HepG2 (cell line): Measurements from ENCODE around the gene PEMT. TPM values are rescaled to one million over a fixed set of nuclear protein-coding genes. Genes with fewer than 3 reads are reported as not detected.

Source experiments
- ATAC-seq: fragments of 200-7000 bp; cut with Tn5 transposase; 3 replicates; pipeline ENCODE4 v1.9.1; 2020; ENCODE audit warnings: mild to moderate bottlenecking, moderate library complexity
- BruUV-seq: library from RNA; stranded (reverse); fragments of 400-500 nt; replicated peaks from 2 replicates; lab custom pipeline; 2021; lab: Mats Ljungman, UMichigan
- CTCF ChIA-PET: fragments of 300-600 bp; formaldehyde crosslinking; extraction: SDS; loops from one replicate; lab custom pipeline; 2021; ENCODE audit warnings: low total read pairs, inconsistent platforms, low intra/inter-chr PET ratio; lab: Yijun Ruan, JAX
- POLR2A ChIA-PET: fragments of 350-600 bp; sonication (Branson Sonifier 250); formaldehyde crosslinking; loops from one replicate; lab custom pipeline; 2020; ENCODE audit warnings: antibody characterized with exemption, inconsistent platforms; lab: Yijun Ruan, JAX
- DNase-seq: peaks from one replicate; pipeline ENCODE4 v3.0.0-alpha.2; 2015; ENCODE audit warnings: low spot score
- FAIRE-seq: peaks from 3 replicates; lab custom pipeline; 2011; peaks lifted over from hg19 to GRCh38; lab: Jason Lieb, UNC
- H2AFZ ChIP-seq: one replicate; pipeline ENCODE4 v1.6.1; 2011; ENCODE audit warnings: low read length, inconsistent platforms
- H3K27ac ChIP-seq: fragments of 300-600 bp; 3 replicates; pipeline ENCODE4 v1.8.0; 2011; ENCODE audit warnings: mixed run types, mild to moderate bottlenecking, mixed read lengths, low read length, inconsistent platforms; ENCODE audit not compliant: insufficient read depth; ENCODE audit errors: extremely low read length
- H3K27me3 ChIP-seq, 2 experiments: fragments of 200-600 bp in 1 of 2; 2 replicates in 1 of 2; 3 replicates in 1 of 2; pipeline versions ENCODE4 v1.6.0 to v1.8.0; 2011; ENCODE audit warnings: low read length in 2 of 2, mild to moderate bottlenecking in 2 of 2, moderate library complexity in 2 of 2, inconsistent platforms in 1 of 2; ENCODE audit not compliant: insufficient read depth in 2 of 2, control insufficient read depth in 1 of 2
- H3K36me3 ChIP-seq, 2 experiments: fragments of 200-600 bp in 1 of 2; replicated peaks in 1 of 2; 2 replicates in 1 of 2; 3 replicates in 1 of 2; pipeline versions ENCODE4 v1.5.1 to v1.8.0; 2011; ENCODE audit warnings: low read length in 2 of 2, inconsistent platforms in 1 of 2; ENCODE audit not compliant: insufficient read depth in 2 of 2, control insufficient read depth in 1 of 2
- H3K4me1 ChIP-seq: 2 replicates; pipeline ENCODE4 v1.5.1; 2012; ENCODE audit warnings: low read length, inconsistent platforms; ENCODE audit not compliant: insufficient read depth
- H3K4me2 ChIP-seq: 2 replicates; pipeline ENCODE4 v1.6.0; 2011; ENCODE audit warnings: low read depth, low read length, inconsistent platforms
- H3K4me3 ChIP-seq, 3 experiments: fragments of 200-600 bp in 1 of 3; sonication (generic), shearing (Covaris generic) in 1 of 3; replicated peaks in 1 of 3; 2 replicates each; pipeline ENCODE4 v1.5.1; 2011 to 2016; ENCODE audit warnings: low read length in 3 of 3, inconsistent platforms in 2 of 3, low read depth in 2 of 3, mild to moderate bottlenecking in 2 of 3, control low read depth in 1 of 3, mixed read lengths in 1 of 3; ENCODE audit not compliant: insufficient read depth in 1 of 3
- H3K79me2 ChIP-seq: one replicate; pipeline ENCODE4 v1.6.1; 2011; ENCODE audit warnings: low read length, inconsistent platforms; ENCODE audit not compliant: insufficient read depth
- H3K9ac ChIP-seq: 2 replicates; pipeline ENCODE4 v1.6.0; 2011; ENCODE audit warnings: mild to moderate bottlenecking, low read depth, low read length, inconsistent platforms; ENCODE audit not compliant: insufficient read depth
- H3K9me3 ChIP-seq: 2 replicates; pipeline ENCODE4 v1.5.1; 2012; ENCODE audit warnings: mild to moderate bottlenecking, low read length
- H4K20me1 ChIP-seq: 2 replicates; pipeline ENCODE4 v1.6.0; 2011; ENCODE audit warnings: inconsistent platforms, mild to moderate bottlenecking, low read length, moderate library complexity; ENCODE audit not compliant: insufficient read depth
- ELF4 ChIP-seq: sonication (generic); formaldehyde crosslinking; IDR thresholded peaks from 2 replicates; pipeline ENCODE4 v1.5.0; 2020; ENCODE audit warnings: missing genetic modification reagents, mild to moderate bottlenecking, moderate library complexity, borderline replicate concordance
- HOXA9 ChIP-seq: sonication (generic); formaldehyde crosslinking; IDR thresholded peaks from 2 replicates; pipeline ENCODE4 v1.8.1; 2022; ENCODE audit warnings: missing genetic modification reagents, mild to moderate bottlenecking, moderate library complexity, borderline replicate concordance
- U2AF1 ChIP-seq: fragments of 200-400 bp; formaldehyde crosslinking; optimal IDR thresholded peaks from 2 replicates; pipeline ENCODE3; 2017; ENCODE audit warnings: mild to moderate bottlenecking, low read depth, low read length
- WGBS: methylation state at CpG from one replicate; pipeline ENCODE4 v1.1.6; 2017; ENCODE audit warnings: low lambda C conversion rate; 5-methylcytosine and 5-hydroxymethylcytosine counted together
- in situ Hi-C: cut with HindIII; loops from 2 replicates; pipeline ENCODE4 v1.10.0; 2017; ENCODE audit warnings: low pct_unique_long_range_greater_than_20kb; ENCODE audit not compliant: extremely low pct_ligation_motif_present
- intact Hi-C: fragments of 100-400 bp; cut with micrococcal nuclease; formaldehyde crosslinking; loops from one replicate; pipeline ENCODE4 v1.10.0; 2022; ENCODE audit not compliant: unreplicated experiment
- polyA plus RNA-seq, 8 experiments: library from polyadenylated mRNA; depleted of rRNA in 3 of 8; stranded (reverse) in 7 of 8; unstranded in 1 of 8; fragments of >200 nt; fragmentation: Illumina TruSeq in 4 of 8; extraction: Trizol in 4 of 8; gene quantifications; 2 replicates each; pipeline versions ENCODE4 v1.2.1 to v1.2.3, GENCODE V29; 2011 to 2016; ENCODE audit warnings: low read depth in 4 of 8, missing spikeins in 1 of 8, mixed read lengths in 1 of 8; ENCODE audit not compliant: insufficient read depth in 1 of 8
- total RNA-seq, 5 experiments: library from RNA; depleted of rRNA; stranded (reverse); fragments of >200 nt; fragmentation: Illumina TruSeq; extraction: Trizol; gene quantifications; 2 replicates each; pipeline ENCODE4 v1.2.3, GENCODE V29; 2016; ENCODE audit warnings: low read depth in 1 of 5
- TF ChIP-seq, protein P1 (sequence below): sonication (generic); formaldehyde crosslinking; IDR thresholded peaks from 2 replicates; pipeline ENCODE4 v1.5.0; 2020; ENCODE audit warnings: missing genetic modification reagents
- TF ChIP-seq, protein P2 (sequence below): sonication (generic); formaldehyde crosslinking; IDR thresholded peaks from 2 replicates; pipeline ENCODE4 v1.9.0; 2021; ENCODE audit warnings: mild to moderate bottlenecking, missing genetic modification reagents

Gene PEMT
- total and polyA plus RNA-seq, 2 of the 13 experiments (the other 11 are each of a cell fraction or from before 2014, with no cell fraction given): 31.7 to 43.6 TPM

DNA sequence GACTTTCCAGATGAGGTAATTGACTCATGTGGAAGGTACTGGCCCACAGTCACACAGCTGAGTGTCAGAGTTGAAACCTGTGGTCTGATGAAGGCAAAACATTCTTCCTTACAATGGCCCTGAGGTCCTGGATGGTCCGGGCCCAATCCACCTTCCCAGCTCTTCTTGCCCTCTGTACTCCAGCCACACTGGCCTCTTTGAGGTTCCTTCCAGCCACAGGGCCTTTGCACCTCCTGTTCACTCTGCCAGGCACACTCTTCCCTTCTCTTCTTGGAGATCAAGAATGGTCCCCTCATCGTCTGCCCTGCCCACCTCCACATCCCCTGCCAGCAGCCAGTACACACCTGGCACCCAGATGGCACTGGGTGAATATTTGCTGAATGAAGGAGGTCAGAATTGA, 6.5 kb upstream of the PEMT start:
- no peak for TF ChIP-seq U2AF1
- TF ChIP-seq, protein P1, sequence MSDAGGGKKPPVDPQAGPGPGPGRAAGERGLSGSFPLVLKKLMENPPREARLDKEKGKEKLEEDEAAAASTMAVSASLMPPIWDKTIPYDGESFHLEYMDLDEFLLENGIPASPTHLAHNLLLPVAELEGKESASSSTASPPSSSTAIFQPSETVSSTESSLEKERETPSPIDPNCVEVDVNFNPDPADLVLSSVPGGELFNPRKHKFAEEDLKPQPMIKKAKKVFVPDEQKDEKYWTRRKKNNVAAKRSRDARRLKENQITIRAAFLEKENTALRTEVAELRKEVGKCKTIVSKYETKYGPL (CRISPR knock-in tag): no peak
- TF ChIP-seq HOXA9: no peak
- TF ChIP-seq ELF4 (CRISPR knock-in tag): no peak
- TF ChIP-seq, protein P2, sequence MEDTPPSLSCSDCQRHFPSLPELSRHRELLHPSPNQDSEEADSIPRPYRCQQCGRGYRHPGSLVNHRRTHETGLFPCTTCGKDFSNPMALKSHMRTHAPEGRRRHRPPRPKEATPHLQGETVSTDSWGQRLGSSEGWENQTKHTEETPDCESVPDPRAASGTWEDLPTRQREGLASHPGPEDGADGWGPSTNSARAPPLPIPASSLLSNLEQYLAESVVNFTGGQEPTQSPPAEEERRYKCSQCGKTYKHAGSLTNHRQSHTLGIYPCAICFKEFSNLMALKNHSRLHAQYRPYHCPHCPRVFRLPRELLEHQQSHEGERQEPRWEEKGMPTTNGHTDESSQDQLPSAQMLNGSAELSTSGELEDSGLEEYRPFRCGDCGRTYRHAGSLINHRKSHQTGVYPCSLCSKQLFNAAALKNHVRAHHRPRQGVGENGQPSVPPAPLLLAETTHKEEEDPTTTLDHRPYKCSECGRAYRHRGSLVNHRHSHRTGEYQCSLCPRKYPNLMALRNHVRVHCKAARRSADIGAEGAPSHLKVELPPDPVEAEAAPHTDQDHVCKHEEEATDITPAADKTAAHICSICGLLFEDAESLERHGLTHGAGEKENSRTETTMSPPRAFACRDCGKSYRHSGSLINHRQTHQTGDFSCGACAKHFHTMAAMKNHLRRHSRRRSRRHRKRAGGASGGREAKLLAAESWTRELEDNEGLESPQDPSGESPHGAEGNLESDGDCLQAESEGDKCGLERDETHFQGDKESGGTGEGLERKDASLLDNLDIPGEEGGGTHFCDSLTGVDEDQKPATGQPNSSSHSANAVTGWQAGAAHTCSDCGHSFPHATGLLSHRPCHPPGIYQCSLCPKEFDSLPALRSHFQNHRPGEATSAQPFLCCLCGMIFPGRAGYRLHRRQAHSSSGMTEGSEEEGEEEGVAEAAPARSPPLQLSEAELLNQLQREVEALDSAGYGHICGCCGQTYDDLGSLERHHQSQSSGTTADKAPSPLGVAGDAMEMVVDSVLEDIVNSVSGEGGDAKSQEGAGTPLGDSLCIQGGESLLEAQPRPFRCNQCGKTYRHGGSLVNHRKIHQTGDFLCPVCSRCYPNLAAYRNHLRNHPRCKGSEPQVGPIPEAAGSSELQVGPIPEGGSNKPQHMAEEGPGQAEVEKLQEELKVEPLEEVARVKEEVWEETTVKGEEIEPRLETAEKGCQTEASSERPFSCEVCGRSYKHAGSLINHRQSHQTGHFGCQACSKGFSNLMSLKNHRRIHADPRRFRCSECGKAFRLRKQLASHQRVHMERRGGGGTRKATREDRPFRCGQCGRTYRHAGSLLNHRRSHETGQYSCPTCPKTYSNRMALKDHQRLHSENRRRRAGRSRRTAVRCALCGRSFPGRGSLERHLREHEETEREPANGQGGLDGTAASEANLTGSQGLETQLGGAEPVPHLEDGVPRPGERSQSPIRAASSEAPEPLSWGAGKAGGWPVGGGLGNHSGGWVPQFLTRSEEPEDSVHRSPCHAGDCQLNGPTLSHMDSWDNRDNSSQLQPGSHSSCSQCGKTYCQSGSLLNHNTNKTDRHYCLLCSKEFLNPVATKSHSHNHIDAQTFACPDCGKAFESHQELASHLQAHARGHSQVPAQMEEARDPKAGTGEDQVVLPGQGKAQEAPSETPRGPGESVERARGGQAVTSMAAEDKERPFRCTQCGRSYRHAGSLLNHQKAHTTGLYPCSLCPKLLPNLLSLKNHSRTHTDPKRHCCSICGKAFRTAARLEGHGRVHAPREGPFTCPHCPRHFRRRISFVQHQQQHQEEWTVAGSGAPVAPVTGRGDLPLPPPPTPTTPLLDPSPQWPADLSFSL (CRISPR knock-in tag): no peak

More for the DNA sequence above, 6.5 kb upstream of the PEMT start:
- H3K9ac ChIP-seq: no peak overlapping the region
- BruUV-seq: no TSS peak
- intact Hi-C loops (no loop called here), in situ Hi-C loops (no loop called here)
- H3K36me3 ChIP-seq: no peaks in the 10 kb centered on the region
- WGBS: 89% methylated on average over 2 of the region's 2 CpGs
- H2AFZ ChIP-seq: no peak overlapping the region
- H3K4me3 ChIP-seq: no peak overlapping the region
- ChIA-PET POLR2A (interaction anchor here (0.7 kb wide), 1 partner anchor 106 kb away, joined by 3 read pairs; no protein-coding TSS in a partner anchor), CTCF (no interaction called here)
- no peaks in the 10 kb centered on the region for H3K79me2 ChIP-seq
- H3K4me2 ChIP-seq: no peak overlapping the region
- H3K4me1 ChIP-seq: peaks cover 12% of the 10 kb centered on the region
- ATAC-seq (no peak), FAIRE-seq (no peak), DNase-seq (no peak)
- no peak overlapping the region for H3K27ac ChIP-seq
- H3K9me3 ChIP-seq: no peaks in the 10 kb centered on the region
- no peaks in the 10 kb centered on the region for H3K27me3 ChIP-seq
- no peaks in the 10 kb centered on the region for H4K20me1 ChIP-seq
